HL-60 (cell line): Measurements from ENCODE around the gene ZFAND3.

ENCODE experiments used
- GABPA ChIP-seq: IDR thresholded peaks from 2 replicates; pipeline ENCODE4 v1.6.1; 2012; ENCODE audit warnings: low read depth
- POLR2AphosphoS5 ChIP-seq: IDR thresholded peaks from 2 replicates; pipeline ENCODE4 v1.6.1; 2012; ENCODE audit warnings: low read depth
- REST ChIP-seq: IDR thresholded peaks from 2 replicates; pipeline ENCODE4 v1.6.1; 2012; ENCODE audit warnings: low read depth; ENCODE audit not compliant: insufficient replicate concordance
- TF ChIP-seq, protein P1 (sequence below): IDR thresholded peaks from one replicate; pipeline ENCODE4 v1.5.1; 2011; ENCODE audit warnings: low read length, control low read depth, inconsistent platforms; ENCODE audit not compliant: insufficient read depth

DNA sequence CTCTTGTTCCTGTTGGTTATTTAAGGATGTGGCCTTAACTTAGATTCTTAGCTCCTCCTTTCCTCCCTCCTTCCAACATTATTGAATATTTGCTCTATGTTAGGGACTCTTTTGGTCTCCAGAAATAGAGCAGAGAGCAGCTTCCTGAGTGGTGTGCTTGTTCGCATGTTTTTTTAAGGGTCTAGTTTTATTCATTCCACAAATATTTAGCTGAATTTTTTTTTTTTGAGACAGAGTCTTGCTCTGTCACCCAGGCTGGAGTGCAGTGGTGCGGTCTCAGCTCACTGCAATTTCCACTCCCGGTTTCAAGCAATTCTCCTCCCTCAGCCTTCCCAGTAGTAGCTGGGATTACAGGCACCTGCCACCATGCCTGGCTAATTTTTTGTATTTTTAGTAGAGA is 169.2 kb downstream of the ZFAND3 start:
- no peak for TF ChIP-seq POLR2AphosphoS5
- TF ChIP-seq, protein P1, sequence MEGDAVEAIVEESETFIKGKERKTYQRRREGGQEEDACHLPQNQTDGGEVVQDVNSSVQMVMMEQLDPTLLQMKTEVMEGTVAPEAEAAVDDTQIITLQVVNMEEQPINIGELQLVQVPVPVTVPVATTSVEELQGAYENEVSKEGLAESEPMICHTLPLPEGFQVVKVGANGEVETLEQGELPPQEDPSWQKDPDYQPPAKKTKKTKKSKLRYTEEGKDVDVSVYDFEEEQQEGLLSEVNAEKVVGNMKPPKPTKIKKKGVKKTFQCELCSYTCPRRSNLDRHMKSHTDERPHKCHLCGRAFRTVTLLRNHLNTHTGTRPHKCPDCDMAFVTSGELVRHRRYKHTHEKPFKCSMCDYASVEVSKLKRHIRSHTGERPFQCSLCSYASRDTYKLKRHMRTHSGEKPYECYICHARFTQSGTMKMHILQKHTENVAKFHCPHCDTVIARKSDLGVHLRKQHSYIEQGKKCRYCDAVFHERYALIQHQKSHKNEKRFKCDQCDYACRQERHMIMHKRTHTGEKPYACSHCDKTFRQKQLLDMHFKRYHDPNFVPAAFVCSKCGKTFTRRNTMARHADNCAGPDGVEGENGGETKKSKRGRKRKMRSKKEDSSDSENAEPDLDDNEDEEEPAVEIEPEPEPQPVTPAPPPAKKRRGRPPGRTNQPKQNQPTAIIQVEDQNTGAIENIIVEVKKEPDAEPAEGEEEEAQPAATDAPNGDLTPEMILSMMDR: no peak
- TF ChIP-seq REST: no peak
- TF ChIP-seq GABPA: no peak
